ENCODE measurements around the gene MED29. TPM values are rescaled to one million over a fixed set of nuclear protein-coding genes. Genes with fewer than 3 reads are reported as not detected.
A peak's percentile ranks its signal among the peaks of the same experiment; 100 is the strongest.

Gene MED29
- total RNA-seq, 2 donors from 2014 or later, result 29.3 to 86.1 TPM

- peak; percentile 78 for TF ChIP-seq CTCF (IDR thresholded peaks at IDR 0.05)
- Histone ChIP-seq H3K36me3 (peaks cover 30% of the 10 kb centered on the region), H3K27me3 (replicated peaks; ENCODE audit: insufficient read depth) (no peaks in the 10 kb centered on the region), H3K9me3 (no peaks in the 10 kb centered on the region), H3K4me1 (ENCODE audit: control insufficient read depth in 1 of 2, low read depth in 2 of 2) (peaks cover 26 to 48% of the 10 kb centered on the region in 2 donors), H3K4me3 (peak within 1 kb of the TSS; percentile 94), H3K27ac (peak within 1 kb of the TSS; percentile 100)
- DNase-seq (ENCODE audit: low spot score), result peak; percentile 96
- ATAC-seq (ENCODE audit: insufficient number of reproducible peaks, low FRiP score, low read depth), result peak; percentile 66
Observed at GRCh38 chr19:39412100-39412866, 21.1 kb downstream of the MED29 start, which contains the start of gene PLEKHG2. TSS of gene PLEKHG2 (plus strand) at chr19:39412669. CDS start at chr19:39414087, 1,418 bp downstream.

- peak overlapping the region; percentile 93 to 100 for H3K27ac ChIP-seq
- no peaks in the 10 kb centered on the region for H3K27me3 ChIP-seq (replicated peaks; ENCODE audit: insufficient read depth)
- no peak for DNase-seq (ENCODE audit: low spot score)
- H3K36me3 ChIP-seq, result peaks cover 30% of the 10 kb centered on the region
- ATAC-seq (ENCODE audit: insufficient number of reproducible peaks, low FRiP score, low read depth), result peak; percentile 5
- TF ChIP-seq CTCF (IDR thresholded peaks at IDR 0.05), result no peak
- H3K4me1 ChIP-seq (ENCODE audit: control insufficient read depth in 1 of 2, low read depth in 2 of 2), result peaks cover 26 to 48% of the 10 kb centered on the region in 2 donors
- H3K4me3 ChIP-seq, result peak overlapping the region; percentile 94
- no peaks in the 10 kb centered on the region for H3K9me3 ChIP-seq
Observed at GRCh38 chr19:39412867-39413271, 21.7 kb downstream of the MED29 start.

- ATAC-seq (ENCODE audit: insufficient number of reproducible peaks, low FRiP score, low read depth), result no peak
- Histone ChIP-seq H3K27me3 (replicated peaks; ENCODE audit: insufficient read depth) (no peaks in the 10 kb centered on the region), H3K36me3 (peaks cover 29% of the 10 kb centered on the region), H3K9me3 (no peaks in the 10 kb centered on the region), H3K27ac (peak overlapping the region; percentile 93 to 100), H3K4me3 (peak overlapping the region; percentile 94), H3K4me1 (ENCODE audit: control insufficient read depth in 1 of 2, low read depth in 2 of 2) (peaks cover 26 to 48% of the 10 kb centered on the region in 2 donors)
- no peak for DNase-seq (ENCODE audit: low spot score)
- TF ChIP-seq CTCF (IDR thresholded peaks at IDR 0.05), result no peak
Observed at GRCh38 chr19:39413272-39413910, 22.2 kb downstream of the MED29 start.

- Histone ChIP-seq H3K36me3 (peaks cover 30% of the 10 kb centered on the region), H3K9me3 (no peaks in the 10 kb centered on the region), H3K27me3 (replicated peaks; ENCODE audit: insufficient read depth) (no peaks in the 10 kb centered on the region), H3K4me1 (ENCODE audit: control insufficient read depth in 1 of 2, low read depth in 2 of 2) (peaks cover 26 to 48% of the 10 kb centered on the region in 2 donors), H3K4me3 (peak overlapping the region; percentile 94), H3K27ac (peak overlapping the region; percentile 93 to 100)
- ATAC-seq (ENCODE audit: insufficient number of reproducible peaks, low FRiP score, low read depth) (no peak), DNase-seq (ENCODE audit: low spot score) (no peak)
- no peak for TF ChIP-seq CTCF (IDR thresholded peaks at IDR 0.05)
Observed at GRCh38 chr19:39413911-39414608, 22.9 kb downstream of the MED29 start.

Data from thoracic aorta (tissue), 2 donors.